ENCODE data around the gene KLHL41.

KLHL41 gene

DNA sequence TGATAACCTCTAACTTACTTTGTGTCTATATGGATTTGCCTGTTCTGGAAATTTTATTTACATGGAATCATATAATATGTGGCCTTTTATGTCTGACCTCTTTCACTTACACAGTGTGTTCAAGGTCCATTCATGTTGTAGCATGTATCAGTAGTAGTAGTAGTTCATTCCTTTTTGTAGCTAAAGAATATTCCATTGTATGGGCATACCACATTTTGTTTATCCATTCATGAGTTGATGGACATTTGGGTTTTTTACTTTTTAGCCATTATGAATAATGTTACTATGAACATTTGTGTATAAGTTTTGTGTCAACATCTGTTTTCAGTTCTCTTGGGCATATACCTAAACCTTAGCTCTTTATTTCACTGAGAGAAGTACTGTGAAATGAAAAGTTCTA lies 18.7 kb upstream of the KLHL41 start:
- Histone ChIP-seq H3K27me3 (ENCODE audit: insufficient read depth, low read length) (no peaks in the 10 kb centered on the region), H3K9me2 (ENCODE audit: low read depth, low read length) (no peaks in the 10 kb centered on the region), H4K20me1 (ENCODE audit: insufficient read depth, low read length) (no peaks in the 10 kb centered on the region), H3K27ac (ENCODE audit: low read depth, low read length, poor library complexity, severe bottlenecking) (no peak overlapping the region), H3K4me2 (ENCODE audit: low read length) (no peak overlapping the region), H3K36me3 (ENCODE audit: insufficient read depth, low read length) (no peaks in the 10 kb centered on the region), H3K9ac (ENCODE audit: low read length) (no peak overlapping the region), H3K4me1 (ENCODE audit: insufficient read depth, low read length, severe bottlenecking) (no peaks in the 10 kb centered on the region), H3K9me3 (ENCODE audit: low read length) (no peaks in the 10 kb centered on the region), H3K79me2 (ENCODE audit: insufficient read depth, low read length) (no peaks in the 10 kb centered on the region), H3F3A (ENCODE audit: insufficient read depth, low read length) (no peaks in the 10 kb centered on the region), H3K4me3 (ENCODE audit: low read depth, low read length, poor library complexity, severe bottlenecking) (no peak overlapping the region), H2AFZ (ENCODE audit: low read length) (no peak overlapping the region)
- no peak for TF ChIP-seq EZH2 (IDR thresholded peaks at IDR 0.05; ENCODE audit: borderline replicate concordance, low read length)
- TF ChIP-seq, protein P1, sequence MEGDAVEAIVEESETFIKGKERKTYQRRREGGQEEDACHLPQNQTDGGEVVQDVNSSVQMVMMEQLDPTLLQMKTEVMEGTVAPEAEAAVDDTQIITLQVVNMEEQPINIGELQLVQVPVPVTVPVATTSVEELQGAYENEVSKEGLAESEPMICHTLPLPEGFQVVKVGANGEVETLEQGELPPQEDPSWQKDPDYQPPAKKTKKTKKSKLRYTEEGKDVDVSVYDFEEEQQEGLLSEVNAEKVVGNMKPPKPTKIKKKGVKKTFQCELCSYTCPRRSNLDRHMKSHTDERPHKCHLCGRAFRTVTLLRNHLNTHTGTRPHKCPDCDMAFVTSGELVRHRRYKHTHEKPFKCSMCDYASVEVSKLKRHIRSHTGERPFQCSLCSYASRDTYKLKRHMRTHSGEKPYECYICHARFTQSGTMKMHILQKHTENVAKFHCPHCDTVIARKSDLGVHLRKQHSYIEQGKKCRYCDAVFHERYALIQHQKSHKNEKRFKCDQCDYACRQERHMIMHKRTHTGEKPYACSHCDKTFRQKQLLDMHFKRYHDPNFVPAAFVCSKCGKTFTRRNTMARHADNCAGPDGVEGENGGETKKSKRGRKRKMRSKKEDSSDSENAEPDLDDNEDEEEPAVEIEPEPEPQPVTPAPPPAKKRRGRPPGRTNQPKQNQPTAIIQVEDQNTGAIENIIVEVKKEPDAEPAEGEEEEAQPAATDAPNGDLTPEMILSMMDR (IDR thresholded peaks at IDR 0.05; ENCODE audit: low read length), result no peak

DNA sequence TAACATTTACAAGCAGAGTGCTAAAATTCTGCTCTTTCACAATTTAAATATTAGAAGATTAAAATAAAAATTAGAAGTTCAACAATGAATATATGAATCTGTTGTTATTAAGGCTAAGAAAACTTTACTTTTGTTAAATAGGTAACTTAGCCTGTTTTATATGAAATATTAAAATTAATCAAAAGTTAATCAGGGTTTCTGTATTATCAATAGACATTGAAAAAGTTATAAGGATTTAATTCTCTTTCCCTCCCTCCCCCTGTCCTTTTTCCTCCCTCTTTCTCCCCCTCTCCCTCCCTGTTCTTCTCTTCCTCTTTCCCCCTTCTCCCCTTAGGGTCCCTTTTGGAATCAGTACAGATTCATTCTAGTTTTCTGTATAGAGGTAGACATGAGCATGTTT lies 18.1 kb upstream of the KLHL41 start:
- Histone ChIP-seq H3K4me2 (ENCODE audit: low read length) (no peak overlapping the region), H3K36me3 (ENCODE audit: insufficient read depth, low read length) (no peaks in the 10 kb centered on the region), H4K20me1 (ENCODE audit: insufficient read depth, low read length) (no peaks in the 10 kb centered on the region), H3K4me3 (ENCODE audit: low read depth, low read length, poor library complexity, severe bottlenecking) (no peak overlapping the region), H3F3A (ENCODE audit: insufficient read depth, low read length) (no peaks in the 10 kb centered on the region), H3K9me2 (ENCODE audit: low read depth, low read length) (no peaks in the 10 kb centered on the region), H2AFZ (ENCODE audit: low read length) (no peak overlapping the region), H3K27me3 (ENCODE audit: insufficient read depth, low read length) (no peaks in the 10 kb centered on the region), H3K9ac (ENCODE audit: low read length) (no peak overlapping the region), H3K9me3 (ENCODE audit: low read length) (no peaks in the 10 kb centered on the region), H3K27ac (ENCODE audit: low read depth, low read length, poor library complexity, severe bottlenecking) (no peak overlapping the region), H3K79me2 (ENCODE audit: insufficient read depth, low read length) (no peaks in the 10 kb centered on the region), H3K4me1 (ENCODE audit: insufficient read depth, low read length, severe bottlenecking) (no peaks in the 10 kb centered on the region)
- TF ChIP-seq EZH2 (IDR thresholded peaks at IDR 0.05; ENCODE audit: borderline replicate concordance, low read length), result no peak
- TF ChIP-seq, protein P1 (IDR thresholded peaks at IDR 0.05; ENCODE audit: low read length), result no peak

DNA sequence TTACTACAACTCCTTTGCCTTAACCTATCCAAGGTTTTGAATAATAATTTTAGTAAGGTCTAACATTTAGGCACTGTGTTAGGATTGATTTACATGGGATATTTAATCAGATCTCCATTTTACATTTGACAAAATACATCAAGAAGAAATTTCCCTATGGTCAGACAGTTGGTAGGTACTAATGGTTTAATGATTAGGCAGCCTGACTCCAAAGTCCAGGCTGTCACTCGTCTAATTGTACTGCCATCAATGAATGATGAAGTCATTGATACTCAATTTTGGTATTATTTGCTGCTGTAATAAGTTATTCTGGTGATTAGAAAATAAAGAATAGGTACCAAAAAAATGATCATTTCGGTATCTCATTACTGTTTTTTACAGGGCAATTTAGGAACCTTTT lies 16.1 kb upstream of the KLHL41 start:
- no peak overlapping the region for H3K4me2 ChIP-seq (ENCODE audit: low read length)
- no peaks in the 10 kb centered on the region for H3K27me3 ChIP-seq (ENCODE audit: insufficient read depth, low read length)
- H3K79me2 ChIP-seq (ENCODE audit: insufficient read depth, low read length), result no peaks in the 10 kb centered on the region
- no peaks in the 10 kb centered on the region for H4K20me1 ChIP-seq (ENCODE audit: insufficient read depth, low read length)
- no peak overlapping the region for H3K4me3 ChIP-seq (ENCODE audit: low read depth, low read length, poor library complexity, severe bottlenecking)
- H3K9me2 ChIP-seq (ENCODE audit: low read depth, low read length), result no peaks in the 10 kb centered on the region
- H3K9me3 ChIP-seq (ENCODE audit: low read length), result no peaks in the 10 kb centered on the region
- no peak overlapping the region for H3K27ac ChIP-seq (ENCODE audit: low read depth, low read length, poor library complexity, severe bottlenecking)
- TF ChIP-seq EZH2 (IDR thresholded peaks at IDR 0.05; ENCODE audit: borderline replicate concordance, low read length), result no peak
- TF ChIP-seq, protein P1 (IDR thresholded peaks at IDR 0.05; ENCODE audit: low read length), result no peak
- H3F3A ChIP-seq (ENCODE audit: insufficient read depth, low read length), result no peaks in the 10 kb centered on the region
- H3K4me1 ChIP-seq (ENCODE audit: insufficient read depth, low read length, severe bottlenecking), result no peaks in the 10 kb centered on the region
- no peaks in the 10 kb centered on the region for H3K36me3 ChIP-seq (ENCODE audit: insufficient read depth, low read length)
- H2AFZ ChIP-seq (ENCODE audit: low read length), result no peak overlapping the region
- H3K9ac ChIP-seq (ENCODE audit: low read length), result no peak overlapping the region
